CD4-positive, alpha-beta T cell (primary cell): Measurements from ENCODE around the gene OR2W1. TPM values are rescaled to one million over a fixed set of nuclear protein-coding genes. Genes with fewer than 3 reads are reported as not detected.

ENCODE experiments used
- ATAC-seq: fragments of 200-7000 bp; cut with Tn5 transposase; one replicate; pipeline ENCODE4 v1.10.0; 2022; ENCODE audit warnings: mild to moderate bottlenecking; ENCODE audit not compliant: poor library complexity
- CTCF ChIA-PET: fragments of 350-600 bp; sonication (Branson Sonifier 250); formaldehyde crosslinking; loops from one replicate; lab custom pipeline; 2021; ENCODE audit warnings: antibody characterized with exemption, inconsistent platforms; lab: Charles Lee
- POLR2A ChIA-PET: fragments of 350-600 bp; sonication (Branson Sonifier 250); formaldehyde crosslinking; loops from one replicate; lab custom pipeline; 2021; ENCODE audit warnings: antibody characterized with exemption, inconsistent platforms; lab: Charles Lee
- DNase-seq, 14 experiments: peaks; one replicate each; pipeline ENCODE4 v3.0.0-alpha.2; 2013 to 2020; ENCODE audit warnings: mixed read lengths in 2 of 14
- H3K27ac ChIP-seq, 2 donors: one replicate each; pipeline versions ENCODE4 v1.5.1 to v1.7.0; 2013; ENCODE audit warnings: low read length in 2 of 2, low read depth in 1 of 2, mild to moderate bottlenecking in 1 of 2
- H3K27me3 ChIP-seq, 2 experiments: 1 replicate in 1 of 2; 2 replicates in 1 of 2; pipeline versions ENCODE4 v1.6.1 to v1.7.0; 2013; ENCODE audit warnings: low read length in 2 of 2, control low read depth in 1 of 2, mild to moderate bottlenecking in 1 of 2, moderate library complexity in 1 of 2; ENCODE audit not compliant: insufficient read depth in 2 of 2, control insufficient read depth in 1 of 2
- H3K36me3 ChIP-seq: one replicate; pipeline ENCODE4 v1.6.1; 2013; ENCODE audit warnings: low read length, control low read depth; ENCODE audit not compliant: insufficient read depth
- H3K4me1 ChIP-seq: one replicate; pipeline ENCODE4 v1.6.1; 2013; ENCODE audit warnings: low read length, control low read depth; ENCODE audit not compliant: insufficient read depth
- H3K4me3 ChIP-seq: one replicate; pipeline ENCODE4 v1.5.1; 2013; ENCODE audit warnings: mild to moderate bottlenecking, low read length, moderate library complexity
- H3K9me3 ChIP-seq, 2 experiments: 1 replicate in 1 of 2; 2 replicates in 1 of 2; pipeline versions ENCODE4 v1.6.1 to v1.7.0; 2013; ENCODE audit warnings: low read length in 2 of 2, mild to moderate bottlenecking in 2 of 2, control low read depth in 1 of 2, moderate library complexity in 1 of 2; ENCODE audit not compliant: control insufficient read depth in 1 of 2, insufficient read depth in 1 of 2
- H3K27ac Mint-ChIP-seq: one replicate; pipeline ENCODE4 v1.8.0; 2020; ENCODE audit warnings: mixed read lengths
- H3K27me3 Mint-ChIP-seq: one replicate; pipeline ENCODE4 v1.8.0; 2021; ENCODE audit warnings: mixed read lengths
- H3K36me3 Mint-ChIP-seq: one replicate; pipeline ENCODE4 v1.8.0; 2021; ENCODE audit warnings: low read depth, mixed read lengths
- H3K4me1 Mint-ChIP-seq: one replicate; pipeline ENCODE4 v1.8.0; 2021; ENCODE audit warnings: low read depth, mixed read lengths
- H3K4me3 Mint-ChIP-seq: one replicate; pipeline ENCODE4 v1.8.0; 2020; ENCODE audit warnings: mild to moderate bottlenecking, mixed read lengths
- H3K9me3 Mint-ChIP-seq: one replicate; pipeline ENCODE4 v1.8.0; 2020; ENCODE audit warnings: mixed read lengths
- CTCF ChIP-seq: fragments of 200-600 bp; IDR thresholded peaks from one replicate; pipeline ENCODE4 v1.8.0; 2022; ENCODE audit warnings: antibody characterized with exemption, mild to moderate bottlenecking
- intact Hi-C, 2 experiments: fragments of 100-400 bp; cut with DNase I in 1 of 2; cut with micrococcal nuclease in 1 of 2; formaldehyde crosslinking; loops; one replicate each; pipeline versions ENCODE4 v1.15.1 to v1.9.0; 2023 to 2025; cut with DNase I, micrococcal nuclease
- total RNA-seq, 174 experiments: library from RNA in 2 of 174; stranded (reverse) in 2 of 174; gene quantifications; one replicate each; pipeline ENCODE4 v1.2.3 and lab custom pipeline; 2021 to 2026

Gene OR2W1
- total RNA-seq, 2 experiments from 2014 or later: not detected

GRCh38 chr6:29082457-29082856 is 37.5 kb upstream of the OR2W1 start:
- H3K36me3 ChIP-seq: no peaks in the 10 kb centered on the region
- ChIA-PET POLR2A (no interaction called here), CTCF (no interaction called here)
- no peak overlapping the region for H3K4me3 ChIP-seq
- TF ChIP-seq CTCF: no peak
- no peak for ATAC-seq
- H3K27ac ChIP-seq: no peak overlapping the region
- H3K9me3 ChIP-seq: no peaks in the 10 kb centered on the region
- Mint-ChIP-seq H3K27me3 (peaks cover 25% of the 10 kb centered on the region), H3K4me1 (peaks cover 5% of the 10 kb centered on the region), H3K36me3 (no peaks in the 10 kb centered on the region), H3K9me3 (no peaks in the 10 kb centered on the region), H3K4me3 (no peak overlapping the region), H3K27ac (no peak overlapping the region)
- peak in 1 of 14 experiments; percentile 4 for DNase-seq
- H3K27me3 ChIP-seq: peaks cover 0 to 2% of the 10 kb centered on the region in 2 experiments
- intact Hi-C loops: no loop called here
- H3K4me1 ChIP-seq: no peaks in the 10 kb centered on the region

- POLR2A ChIA-PET: no interaction called here
- no peaks in the 10 kb centered on the region for H3K9me3 Mint-ChIP-seq
- intact Hi-C loops: no loop called here
These were observed 36.3 kb upstream of the OR2W1 start for GRCh38 chr6:29081312-29081711.

GRCh38 chr6:29079203-29079602 is 34.2 kb upstream of the OR2W1 start:
- H3K27me3 Mint-ChIP-seq: peaks cover 29% of the 10 kb centered on the region
- peaks cover 5% of the 10 kb centered on the region for H3K4me1 Mint-ChIP-seq
- H3K4me3 ChIP-seq: no peak overlapping the region
- H3K27ac Mint-ChIP-seq: no peak overlapping the region
- no peak overlapping the region for H3K4me3 Mint-ChIP-seq
- H3K36me3 ChIP-seq: no peaks in the 10 kb centered on the region
- H3K9me3 ChIP-seq: no peaks in the 10 kb centered on the region
- peaks cover 2 to 3% of the 10 kb centered on the region in 2 experiments for H3K27me3 ChIP-seq
- intact Hi-C loops: no loop called here
- no peak for TF ChIP-seq CTCF
- no peaks in the 10 kb centered on the region for H3K9me3 Mint-ChIP-seq
- H3K27ac ChIP-seq: no peak overlapping the region
- ChIA-PET CTCF (no interaction called here), POLR2A (no interaction called here)
- H3K4me1 ChIP-seq: no peaks in the 10 kb centered on the region
- ATAC-seq (no peak), DNase-seq (no peak)
- no peaks in the 10 kb centered on the region for H3K36me3 Mint-ChIP-seq

More at GRCh38 chr6:29081312-29081711, 36.3 kb upstream of the OR2W1 start:
- Histone ChIP-seq H3K9me3 (no peaks in the 10 kb centered on the region), H3K4me1 (no peaks in the 10 kb centered on the region), H3K27me3 (peaks cover 2 to 3% of the 10 kb centered on the region in 2 experiments), H3K36me3 (no peaks in the 10 kb centered on the region), H3K27ac (no peak overlapping the region), H3K4me3 (no peak overlapping the region)
- ATAC-seq: no peak
- H3K27ac Mint-ChIP-seq: no peak overlapping the region
- no peak overlapping the region for H3K4me3 Mint-ChIP-seq
- no peak for TF ChIP-seq CTCF
- CTCF ChIA-PET: no interaction called here
- peaks cover 24% of the 10 kb centered on the region for H3K27me3 Mint-ChIP-seq
- DNase-seq: no peak
- H3K4me1 Mint-ChIP-seq: peaks cover 5% of the 10 kb centered on the region
- H3K36me3 Mint-ChIP-seq: no peaks in the 10 kb centered on the region
